ENCODE data around the gene NPAS3. TPM values are rescaled to one million over a fixed set of nuclear protein-coding genes. Genes with fewer than 3 reads are reported as not detected.

NPAS3 gene
- total RNA-seq, 4 donors from 2014 or later = 0.51 to 15.2 (median 6.6) TPM

- TF ChIP-seq CTCF (IDR thresholded peaks at IDR 0.05) (no peak), POLR2A (IDR thresholded peaks at IDR 0.05) (no peak)
- H3K4me3 ChIP-seq = no peak overlapping the region
- no peaks in the 10 kb centered on the region for H3K27me3 ChIP-seq
- H3K9me3 ChIP-seq = no peaks in the 10 kb centered on the region
- no peaks in the 10 kb centered on the region for H3K36me3 ChIP-seq
- intact Hi-C loops (cut with DNase I; ENCODE audit: low total_unique reads) = no loop called here
- no peak overlapping the region for H3K27ac ChIP-seq
- H3K4me1 ChIP-seq = no peaks in the 10 kb centered on the region
- DNase-seq = no peak
Measured at GRCh38 chr14:33510991-33511390, 572.3 kb downstream of the NPAS3 start.

GRCh38 chr14:33511851-33512640 lies 573.4 kb downstream of the NPAS3 start:
- no peak overlapping the region for H3K27ac ChIP-seq
- H3K4me1 ChIP-seq = no peaks in the 10 kb centered on the region
- intact Hi-C loops (cut with DNase I; ENCODE audit: low total_unique reads) = no loop called here
- H3K36me3 ChIP-seq = no peaks in the 10 kb centered on the region
- no peaks in the 10 kb centered on the region for H3K9me3 ChIP-seq
- DNase-seq = no peak
- H3K27me3 ChIP-seq = no peaks in the 10 kb centered on the region
- H3K4me3 ChIP-seq = no peak overlapping the region
- TF ChIP-seq CTCF (IDR thresholded peaks at IDR 0.05) = no peak
- no peak for TF ChIP-seq POLR2A (IDR thresholded peaks at IDR 0.05)

GRCh38 chr14:33515441-33515840 lies 576.8 kb downstream of the NPAS3 start:
- intact Hi-C loops (cut with DNase I; ENCODE audit: low total_unique reads) = no loop called here
- TF ChIP-seq CTCF (IDR thresholded peaks at IDR 0.05) = no peak
- TF ChIP-seq POLR2A (IDR thresholded peaks at IDR 0.05) = no peak
- Histone ChIP-seq H3K27me3 (no peaks in the 10 kb centered on the region), H3K36me3 (no peaks in the 10 kb centered on the region), H3K4me1 (no peaks in the 10 kb centered on the region), H3K9me3 (no peaks in the 10 kb centered on the region), H3K4me3 (no peak overlapping the region), H3K27ac (no peak overlapping the region)
- no peak for DNase-seq

- H3K4me3 ChIP-seq = no peak overlapping the region
- DNase-seq = no peak
- intact Hi-C loops (cut with DNase I; ENCODE audit: low total_unique reads) = no loop called here
- no peaks in the 10 kb centered on the region for H3K4me1 ChIP-seq
- no peak overlapping the region for H3K27ac ChIP-seq
- TF ChIP-seq CTCF (IDR thresholded peaks at IDR 0.05) (no peak), POLR2A (IDR thresholded peaks at IDR 0.05) (no peak)
- H3K27me3 ChIP-seq = no peaks in the 10 kb centered on the region
- no peaks in the 10 kb centered on the region for H3K9me3 ChIP-seq
- no peaks in the 10 kb centered on the region for H3K36me3 ChIP-seq
Measured at GRCh38 chr14:33515899-33516298, 577.2 kb downstream of the NPAS3 start.

- Histone ChIP-seq H3K9me3 (no peaks in the 10 kb centered on the region), H3K27ac (no peak overlapping the region)
- intact Hi-C loops (cut with DNase I; ENCODE audit: low total_unique reads) = no loop called here
Measured at GRCh38 chr14:33516898-33517436, 578.3 kb downstream of the NPAS3 start.

More at GRCh38 chr14:33516898-33517436, 578.3 kb downstream of the NPAS3 start:
- DNase-seq = no peak
- Histone ChIP-seq H3K36me3 (no peaks in the 10 kb centered on the region), H3K27me3 (no peaks in the 10 kb centered on the region), H3K4me3 (no peak overlapping the region), H3K4me1 (no peaks in the 10 kb centered on the region)
- no peak for TF ChIP-seq POLR2A (IDR thresholded peaks at IDR 0.05)
- no peak for TF ChIP-seq CTCF (IDR thresholded peaks at IDR 0.05)

Measured in uterus (tissue), 4 donors.